NCI-H69 (cell line): Measurements from ENCODE around the gene SIK3.
A peak's percentile ranks its signal among the peaks of the same experiment; 100 is the strongest.

Source experiments
- DNase-seq: peaks from one replicate; lab custom pipeline; 2025; lab: John Stamatoyannopoulos, UW

Gene SIK3

DNA sequence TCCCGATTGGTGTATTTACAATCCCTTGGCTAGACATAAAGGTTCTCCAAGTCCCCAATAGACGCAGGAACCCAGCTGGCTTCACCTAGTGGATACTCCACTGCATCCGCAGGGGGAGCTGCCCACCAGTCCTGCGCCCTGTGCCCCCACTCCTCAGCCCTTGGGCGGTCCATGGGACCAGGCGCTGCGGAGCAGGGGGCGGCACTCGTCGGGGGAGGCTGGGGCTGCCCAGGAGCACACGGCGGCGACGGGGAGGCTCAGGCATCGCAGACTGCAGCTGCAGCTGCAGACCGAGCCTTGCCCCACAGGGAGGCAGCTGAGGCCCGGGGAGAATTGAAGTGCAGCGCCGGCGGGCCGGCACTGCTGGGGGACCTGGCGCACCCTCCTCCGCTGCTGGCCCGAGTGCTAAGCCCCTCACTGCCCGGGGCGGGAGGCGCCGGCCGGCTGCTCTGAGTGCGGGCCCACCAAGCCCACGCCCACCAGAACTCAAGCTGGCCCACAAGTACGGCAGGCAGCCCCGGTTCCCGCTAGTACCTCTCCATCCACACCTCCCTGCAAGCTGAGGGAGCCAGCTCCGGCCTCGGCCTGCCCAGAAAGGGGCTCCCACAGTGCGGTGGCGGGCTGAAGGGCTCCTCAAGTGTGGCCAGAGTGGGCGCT lies 12.2 kb upstream of the SIK3 start:
- peak; percentile 63 for DNase-seq

DNA sequence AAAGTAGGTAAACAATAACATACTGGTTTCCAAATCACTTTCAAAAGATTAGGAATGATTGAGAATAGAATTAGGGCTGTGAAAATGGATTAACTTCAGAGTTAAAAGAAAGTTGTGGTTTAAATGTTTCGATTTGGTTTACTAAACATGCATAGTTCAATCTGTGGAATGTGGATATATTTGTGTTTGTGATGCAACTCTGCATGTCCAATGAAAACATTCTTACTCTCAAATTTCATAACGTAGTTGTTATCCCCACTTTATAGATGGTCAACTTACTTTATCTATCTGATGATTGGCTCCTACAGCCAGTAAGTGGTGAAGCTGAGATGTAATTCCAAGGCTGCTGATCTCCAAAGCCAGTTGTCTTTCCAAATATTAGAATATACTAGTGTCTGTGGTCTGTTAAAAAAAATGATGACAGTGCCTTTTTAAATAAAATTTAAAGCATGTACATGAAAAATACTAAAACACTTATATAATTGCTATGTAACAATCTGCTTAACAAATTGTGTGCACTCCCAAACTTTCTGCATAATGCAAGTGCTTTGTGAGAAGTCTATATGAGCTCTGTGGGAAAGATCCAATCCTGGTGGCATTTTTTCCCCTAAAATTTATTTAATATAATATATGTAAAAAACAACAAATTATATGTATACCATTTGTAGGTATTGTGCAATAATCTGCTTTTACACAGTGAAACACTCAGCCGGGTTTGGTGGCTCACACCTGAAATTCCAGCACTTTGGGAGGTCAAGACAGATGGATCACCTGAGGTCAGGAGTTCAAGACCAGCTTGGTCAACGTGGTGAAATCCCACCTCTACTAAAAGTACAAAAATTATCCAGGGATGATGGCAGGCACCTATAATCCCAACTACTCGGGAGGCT lies 9.7 kb upstream of the SIK3 start:
- no peak for DNase-seq

DNA sequence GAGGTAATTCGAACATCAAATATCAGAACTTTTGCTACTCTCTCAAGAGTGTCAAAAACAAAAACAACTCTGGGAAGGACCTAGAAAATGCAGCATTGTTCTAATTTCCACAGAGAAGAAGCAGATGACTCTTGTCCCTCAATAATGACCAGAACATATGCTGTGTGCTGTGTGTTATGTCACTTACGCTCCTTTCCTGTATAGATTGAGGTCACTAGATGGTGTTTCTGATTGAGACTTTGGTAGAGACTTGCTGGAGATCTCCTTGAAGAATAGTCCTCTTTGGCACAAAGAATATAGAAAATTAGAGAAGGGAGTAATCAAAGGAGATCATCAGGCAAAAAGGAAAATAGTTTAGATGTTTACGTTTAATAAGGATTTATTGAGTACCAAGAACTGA lies 2.3 kb upstream of the SIK3 start:
- DNase-seq = no peak

DNA sequence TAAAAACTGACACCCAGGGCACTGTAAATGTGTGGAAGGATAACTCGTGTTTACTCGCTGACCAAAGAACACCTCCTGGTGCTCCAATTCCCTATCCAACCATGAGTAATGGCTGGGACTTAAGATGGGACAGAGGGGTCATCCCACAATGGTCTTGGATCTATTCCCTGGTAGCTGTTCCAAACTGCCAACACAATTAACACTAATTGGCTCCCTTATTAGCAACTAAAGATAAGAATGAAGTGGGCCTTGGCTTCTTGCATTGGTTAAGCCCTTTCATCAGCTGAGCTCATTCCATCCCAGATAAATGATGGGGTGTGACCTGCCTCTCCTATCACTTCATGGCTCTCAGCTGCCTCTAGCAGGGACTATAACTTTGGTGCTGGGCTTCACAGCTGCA lies 1.5 kb upstream of the SIK3 start:
- DNase-seq = no peak

DNA sequence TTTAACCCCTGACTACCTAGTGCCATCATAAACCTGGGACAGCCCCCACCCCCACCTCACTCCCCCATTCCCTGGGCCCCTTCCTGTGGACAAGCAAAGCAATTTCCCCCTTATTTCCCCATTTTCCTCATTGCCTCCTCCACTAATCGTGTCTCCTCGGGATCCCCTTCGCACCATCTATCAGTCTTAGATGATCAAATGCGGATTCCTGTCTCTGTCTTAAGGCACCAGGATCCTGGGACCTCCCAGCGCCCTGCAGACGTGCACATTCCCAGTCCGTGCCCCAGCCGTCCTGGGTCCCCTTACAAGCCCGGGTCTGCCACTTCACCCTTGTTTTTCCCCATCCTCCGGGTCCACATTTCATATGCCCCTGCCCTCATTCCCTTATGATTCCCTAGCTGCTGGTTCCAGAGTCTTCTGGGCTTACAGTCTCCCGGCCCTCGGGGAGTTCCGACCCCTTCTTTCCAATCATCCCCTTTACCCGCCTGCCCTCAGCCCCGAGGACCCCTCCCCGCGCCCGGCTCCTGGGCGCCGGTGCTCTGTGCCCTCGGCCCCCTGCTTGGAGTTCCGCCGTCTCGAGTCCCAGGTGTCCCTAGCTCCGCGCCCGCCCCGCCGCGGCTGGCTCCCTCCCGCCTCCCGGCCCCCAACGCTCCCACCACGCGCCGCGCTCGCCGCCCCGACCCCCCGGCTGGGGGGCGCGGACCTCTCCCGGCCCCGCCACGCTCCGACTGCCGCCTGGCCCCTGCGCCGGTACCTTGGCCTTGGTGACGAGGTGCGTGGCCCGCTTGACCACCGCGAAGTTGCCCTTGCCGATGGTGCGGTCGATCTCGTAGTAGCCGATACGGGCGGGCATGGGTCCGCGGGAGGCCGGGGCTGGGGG lies 599 bp downstream of the SIK3 start:
- DNase-seq = peak; percentile 75

DNA sequence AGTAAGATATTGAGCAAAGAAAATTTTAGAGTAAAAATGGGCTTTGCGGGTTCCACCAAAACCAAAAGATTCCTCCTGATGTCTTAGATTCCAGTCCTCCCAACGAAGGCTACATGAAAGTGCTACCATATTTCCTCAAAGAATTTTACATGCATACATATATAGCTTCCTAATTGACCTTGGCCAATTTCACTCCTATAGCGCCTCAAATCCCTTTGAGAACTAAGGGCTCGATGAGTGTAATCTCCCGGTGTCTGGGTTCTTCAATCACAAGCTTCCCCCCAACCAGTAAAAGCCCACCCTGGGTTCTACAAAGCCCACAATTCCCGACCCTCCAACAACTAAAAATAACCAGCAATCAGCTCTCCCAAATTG lies 1.2 kb downstream of the SIK3 start:
- DNase-seq = peak; percentile 20

DNA sequence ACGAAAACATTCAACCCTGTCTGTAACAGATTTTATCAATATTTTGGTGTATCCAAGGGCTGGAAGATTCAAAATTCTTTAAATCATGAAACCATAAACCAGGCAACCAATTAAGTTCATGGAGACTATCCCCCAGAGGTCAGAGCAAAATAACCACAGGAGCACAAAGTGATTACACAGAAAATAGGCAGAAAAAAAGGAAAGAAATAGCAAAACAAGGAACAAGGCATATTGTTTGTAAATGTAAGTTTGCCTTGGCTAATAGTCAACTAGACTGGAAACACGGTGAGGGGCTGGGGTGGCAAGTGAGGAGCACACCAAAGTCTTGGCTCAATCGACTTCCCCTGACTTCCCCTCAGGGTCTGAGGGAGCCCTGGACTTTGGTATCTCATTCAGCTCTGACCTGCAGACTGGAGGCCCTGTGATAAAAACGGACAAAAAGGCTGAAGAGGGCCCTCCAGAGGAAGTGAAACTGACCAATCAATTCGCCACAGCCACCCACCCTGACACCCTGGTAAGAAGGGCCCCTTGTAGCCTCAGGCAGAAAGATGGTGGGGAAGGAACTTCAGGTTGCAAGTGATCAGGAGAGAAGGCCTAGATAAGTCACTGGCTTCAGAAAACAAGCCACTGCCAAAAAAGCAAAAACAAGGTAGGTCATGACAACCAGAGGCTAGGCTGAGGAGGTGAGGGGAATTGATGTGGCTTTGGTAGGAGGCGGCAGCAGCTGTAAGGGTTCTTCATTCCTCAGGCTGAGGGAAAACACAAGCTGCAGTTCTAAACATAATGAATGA lies 1.8 kb downstream of the SIK3 start:
- DNase-seq = peak; percentile 32

DNA sequence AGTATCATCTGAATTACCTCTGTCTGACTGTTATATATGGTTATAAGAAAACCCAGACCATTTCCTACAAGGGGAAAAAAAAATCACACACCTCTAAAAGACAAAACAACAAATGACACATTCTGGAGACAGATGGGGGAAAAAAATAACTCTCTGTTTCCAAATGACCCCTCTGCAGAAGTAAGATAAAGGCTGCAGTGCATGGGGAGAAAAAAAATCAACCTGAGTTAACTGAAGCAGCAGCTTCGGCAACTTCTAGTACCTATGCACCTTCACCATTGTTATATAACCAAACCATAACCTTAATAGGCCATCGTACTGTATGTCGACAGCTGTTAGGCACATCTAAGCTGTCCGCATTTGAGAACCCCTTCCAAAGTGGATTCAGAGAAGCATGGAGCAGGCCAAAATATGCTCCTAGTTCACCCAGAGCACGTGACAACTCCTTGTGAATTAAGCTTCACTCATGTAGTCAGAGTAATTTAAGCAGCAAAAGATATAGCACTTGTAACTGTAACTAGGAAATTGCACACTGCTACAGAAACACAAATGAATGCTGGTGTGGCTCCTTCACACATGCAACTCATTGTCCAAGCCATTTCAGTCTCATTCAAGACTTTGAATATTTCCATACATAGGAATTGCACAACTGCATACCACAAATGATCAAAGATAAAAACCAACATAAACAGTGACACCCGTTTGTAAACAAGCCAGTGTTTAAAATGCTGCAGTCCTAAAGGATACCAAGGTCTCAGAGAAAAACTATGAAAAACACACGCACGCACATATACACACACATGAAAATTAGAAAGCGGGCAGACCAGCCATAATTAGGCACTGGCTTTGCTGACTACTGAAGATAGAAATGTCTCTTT lies 2.7 kb downstream of the SIK3 start:
- DNase-seq = no peak

DNA sequence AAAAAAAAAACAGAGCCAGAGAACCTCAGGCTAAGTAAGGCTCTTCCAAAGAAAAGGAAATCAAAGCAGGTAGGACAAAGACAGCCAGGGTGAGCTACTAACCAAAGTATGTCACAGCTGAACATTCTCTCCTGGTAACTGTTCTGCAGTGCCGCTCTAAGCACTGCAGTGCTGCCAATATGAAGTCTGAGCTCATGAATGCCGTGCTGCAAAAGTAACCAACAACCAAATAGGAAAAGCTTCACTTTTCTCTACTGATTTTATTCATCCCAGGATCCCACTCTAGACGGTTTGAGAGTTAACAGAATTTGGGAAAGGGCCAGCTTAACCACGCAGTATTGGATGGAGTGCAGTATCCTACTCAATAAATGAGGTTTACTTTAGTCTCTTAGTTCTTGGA lies 3.5 kb downstream of the SIK3 start:
- no peak for DNase-seq

DNA sequence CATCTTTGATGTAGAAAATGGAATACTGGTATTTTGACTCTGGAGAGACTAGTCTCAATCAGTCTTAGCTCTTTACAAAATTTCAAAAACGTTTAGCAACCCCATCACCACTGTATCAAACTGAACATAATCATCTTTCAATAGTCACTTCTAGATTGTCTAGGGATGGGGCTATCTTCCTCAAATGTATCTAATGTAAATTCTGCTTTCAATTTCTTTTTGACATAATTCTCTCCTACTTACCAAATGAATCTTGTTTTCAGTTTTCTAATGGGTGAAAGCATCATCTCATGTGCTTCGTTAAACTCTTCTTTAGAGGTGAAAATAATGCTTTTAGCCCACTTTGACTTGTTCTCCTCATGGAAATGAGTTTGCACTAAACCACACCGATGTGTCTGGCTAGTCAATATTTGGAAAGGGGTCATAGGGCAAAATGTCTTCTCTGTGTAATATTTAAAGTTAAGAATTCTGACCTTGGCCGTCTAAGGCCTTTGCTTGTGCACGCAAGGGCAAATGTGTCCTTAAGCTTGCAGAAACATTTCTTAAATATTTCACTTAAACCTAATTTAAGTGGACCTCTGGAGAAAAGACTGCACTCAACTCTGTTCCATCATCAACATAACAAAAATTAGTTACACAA lies 5.2 kb downstream of the SIK3 start:
- DNase-seq = no peak

DNA sequence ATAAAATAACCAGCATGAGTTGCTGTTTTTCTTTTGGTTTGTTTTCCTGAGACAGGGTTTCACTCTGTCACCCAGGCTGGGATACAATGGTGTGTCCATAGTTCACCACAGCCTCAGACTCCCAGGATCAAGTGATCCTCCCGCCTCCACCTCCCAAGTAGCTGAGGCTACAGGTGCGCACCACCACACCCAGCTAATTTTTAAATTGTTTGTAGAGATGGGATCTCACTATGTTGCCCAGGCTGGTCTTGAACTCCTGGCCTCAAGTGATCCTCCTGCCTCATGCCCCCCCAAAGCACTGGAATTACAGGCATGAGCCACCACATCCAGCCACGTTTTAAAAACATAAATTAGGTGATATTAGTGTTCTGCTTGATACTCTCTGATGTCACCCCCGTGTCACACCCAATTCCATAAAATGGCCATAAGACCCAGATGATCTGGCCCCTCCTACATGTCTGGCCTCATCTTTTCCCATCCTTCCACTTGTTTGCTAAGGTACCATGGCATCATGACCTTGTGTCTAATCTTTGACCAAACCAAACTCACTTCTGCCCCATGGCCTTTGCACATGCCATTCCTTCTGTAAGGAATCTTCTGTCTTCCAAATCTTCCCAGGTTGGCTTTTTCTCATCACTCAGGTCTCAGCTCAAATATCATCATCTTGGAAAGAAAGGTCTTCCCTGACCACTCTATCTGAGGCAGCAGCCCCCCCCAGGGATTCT lies 6.3 kb downstream of the SIK3 start:
- DNase-seq = no peak

DNA sequence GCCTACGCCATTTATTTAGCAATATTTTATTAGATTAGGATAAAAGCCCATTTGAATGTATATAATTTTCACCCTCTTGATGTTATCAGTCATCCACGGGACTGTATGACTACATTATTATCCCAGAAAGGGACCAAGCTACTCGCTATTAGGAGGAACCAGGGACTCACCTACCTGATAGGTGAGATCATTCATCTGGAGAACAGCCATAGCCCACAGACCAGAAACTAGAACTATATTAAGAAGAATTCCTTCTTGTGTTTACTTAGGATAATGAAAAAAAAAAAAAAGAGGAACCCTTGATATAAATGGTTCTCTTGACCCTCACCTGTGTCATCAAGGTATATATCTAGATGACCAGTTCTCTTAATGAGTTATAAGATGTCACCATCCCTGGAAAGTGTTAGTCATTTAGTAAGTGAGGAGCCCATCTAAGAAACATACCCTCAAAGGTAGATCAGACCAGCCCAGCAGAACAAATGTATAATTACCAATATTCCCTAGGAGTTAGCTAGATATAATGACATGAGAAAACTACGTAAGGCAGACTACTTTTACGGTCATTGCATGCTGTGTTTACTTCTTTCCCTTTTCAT lies 8.0 kb downstream of the SIK3 start:
- DNase-seq = no peak

DNA sequence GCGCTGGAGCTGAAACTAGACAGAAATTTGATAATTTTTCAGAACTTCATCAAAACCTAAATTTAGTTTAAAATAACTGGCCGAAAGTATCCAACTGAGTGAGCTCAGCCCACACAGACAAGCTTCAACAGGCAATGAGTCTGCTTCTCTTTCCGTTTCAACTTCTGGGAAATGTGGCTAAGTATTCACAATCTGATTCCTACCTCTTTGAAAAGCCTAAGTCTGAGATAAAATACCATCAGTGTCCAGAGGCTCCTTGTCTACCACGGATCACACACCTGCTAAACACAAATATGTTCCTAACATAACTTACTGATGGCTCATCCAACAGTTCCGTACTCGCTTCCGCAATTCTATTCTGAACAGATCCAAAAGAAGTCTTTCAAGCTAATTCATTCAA lies 8.5 kb downstream of the SIK3 start:
- no peak for DNase-seq

DNA sequence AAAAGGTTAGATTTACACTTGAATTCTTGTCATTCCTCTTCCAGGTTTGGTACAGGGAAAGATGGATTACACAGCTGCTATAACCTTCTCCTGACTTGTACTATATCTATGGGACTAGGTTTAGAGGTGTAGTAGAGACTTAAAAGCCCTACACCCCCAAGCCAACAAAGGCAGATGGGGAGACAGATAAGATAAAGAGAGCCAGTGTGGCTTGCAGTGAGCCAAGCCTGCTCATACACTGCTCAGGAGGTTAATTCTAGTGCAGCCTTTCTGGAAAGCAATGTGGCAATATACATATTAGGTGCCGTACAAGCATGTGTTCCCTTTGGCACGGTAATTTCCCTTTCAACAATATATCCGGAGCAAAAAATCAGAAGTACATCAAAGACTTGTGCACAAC lies 10.8 kb downstream of the SIK3 start:
- DNase-seq = no peak

DNA sequence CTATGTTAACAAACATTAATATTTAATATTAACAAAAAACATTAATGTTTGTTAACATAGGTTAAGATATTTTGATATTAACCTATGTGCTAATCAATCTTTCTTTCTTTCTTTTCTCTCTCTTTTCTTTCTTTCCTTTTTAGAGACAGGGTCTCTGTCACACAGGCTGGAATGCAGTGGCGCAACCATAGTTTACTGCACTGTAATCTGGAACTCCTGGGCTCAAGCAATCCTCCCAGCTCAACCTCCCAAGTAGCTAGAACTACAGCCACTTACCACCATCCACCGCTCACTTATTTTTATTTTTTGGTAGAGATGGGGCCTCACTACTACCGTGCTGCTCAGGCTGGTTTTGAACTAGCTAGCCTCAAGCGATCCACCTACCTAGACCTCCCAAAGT lies 13.2 kb downstream of the SIK3 start:
- no peak for DNase-seq

DNA sequence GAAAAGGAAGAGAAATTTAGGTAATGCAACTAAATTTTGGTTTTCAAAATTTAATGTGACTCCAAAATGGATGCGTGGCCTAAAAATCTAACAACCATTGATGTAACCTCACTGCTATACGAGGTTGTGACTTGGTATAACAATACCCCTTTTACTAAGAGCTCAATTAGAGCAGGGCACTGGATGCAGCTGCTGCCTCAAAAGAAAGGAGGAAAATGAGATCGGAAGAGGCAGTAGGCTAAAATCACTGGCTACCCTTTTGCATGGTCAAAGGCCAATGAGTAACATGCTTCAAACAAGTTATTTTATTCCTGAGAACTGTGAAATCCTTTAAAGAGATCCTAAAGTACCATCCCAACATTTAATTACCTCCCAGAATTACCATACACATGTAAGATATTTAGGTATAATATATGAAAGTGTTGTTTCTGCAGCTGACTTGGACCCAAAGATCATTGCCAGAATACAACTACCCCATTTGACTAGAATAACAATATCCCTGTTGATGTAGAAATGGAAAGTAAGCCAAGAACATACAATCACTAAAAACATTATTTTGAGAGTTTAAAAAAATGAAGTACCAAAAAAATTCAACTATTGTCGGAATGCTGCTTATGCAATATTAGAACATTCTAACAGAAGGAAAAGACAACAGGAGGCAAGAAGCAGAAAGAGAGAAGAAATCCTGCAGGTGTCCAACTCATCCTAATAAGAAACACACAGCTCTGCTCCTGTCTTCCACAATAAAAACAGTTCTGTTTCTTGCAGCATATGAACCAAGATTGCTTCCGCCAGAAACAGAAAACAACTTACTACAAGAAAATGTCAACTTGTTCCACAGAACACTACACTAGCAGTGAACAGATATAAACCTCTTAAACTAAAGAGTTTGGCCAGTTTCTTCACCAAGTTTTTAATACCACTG lies 15.0 kb downstream of the SIK3 start:
- no peak for DNase-seq

DNA sequence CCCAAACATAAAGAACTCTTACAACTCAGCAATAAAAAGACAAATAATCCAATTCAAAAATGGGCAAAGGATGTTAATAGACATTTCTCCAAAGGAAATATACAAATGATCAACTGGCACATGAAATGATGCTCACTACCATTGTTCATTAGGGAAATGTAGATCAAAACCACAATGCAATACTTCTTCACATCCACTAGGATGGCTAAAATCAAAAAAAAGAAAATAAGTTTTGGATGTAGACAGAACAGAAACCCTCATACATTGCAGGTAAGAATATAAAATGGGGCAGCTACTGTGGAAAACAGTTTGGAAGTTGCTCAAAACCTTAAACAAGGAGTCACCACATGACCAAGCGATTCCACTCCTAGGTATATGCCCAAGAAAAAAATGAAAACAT lies 16.3 kb downstream of the SIK3 start:
- no peak for DNase-seq

DNA sequence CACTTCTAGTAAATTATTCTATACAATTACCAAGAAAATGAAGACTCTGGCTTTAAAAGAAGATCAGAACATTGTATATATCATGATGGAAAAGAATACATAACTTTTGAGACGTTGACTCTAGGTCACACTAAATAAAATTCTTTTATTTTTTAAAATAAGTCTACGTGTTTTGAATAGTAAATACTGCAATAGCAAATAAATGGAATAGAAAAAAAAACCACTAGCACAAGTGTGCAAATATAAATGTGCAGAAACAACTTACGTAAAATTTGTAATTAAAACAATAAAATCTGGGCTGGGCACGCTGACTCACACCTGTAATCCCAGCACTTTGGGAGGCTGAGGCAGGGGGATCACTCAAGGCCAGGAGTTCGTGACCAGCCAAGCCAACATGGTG lies 17.9 kb downstream of the SIK3 start:
- DNase-seq = no peak
